Activated T-helper 2 cell treated with anti-CD3 and anti-CD28 coated beads, Interferon-gamma antibody, Interleukin-2, Interleukin-4, amounts not matched to agents 10 μg/mL and 5 μg/mL and 100 μg/mL, durations not matched to agents 14 hours and 24 hours and 36 hours (primary cell): ENCODE measurements around the gene BCL11B. TPM values are rescaled to one million over a fixed set of nuclear protein-coding genes. Genes with fewer than 3 reads are reported as not detected.

ENCODE experiments used
- DNase-seq: peaks from one replicate; pipeline ENCODE4 v3.0.0; 2021; ENCODE audit warnings: low spot score
- H3K27ac Mint-ChIP-seq: one replicate; pipeline ENCODE4 v1.8.0; 2021; ENCODE audit warnings: mixed read lengths
- H3K27me3 Mint-ChIP-seq: one replicate; pipeline ENCODE4 v1.8.0; 2021; ENCODE audit warnings: low read depth, mixed read lengths
- H3K36me3 Mint-ChIP-seq: one replicate; pipeline ENCODE4 v1.8.0; 2021; ENCODE audit warnings: low read depth, mixed read lengths
- H3K4me1 Mint-ChIP-seq: one replicate; pipeline ENCODE4 v1.8.0; 2021; ENCODE audit warnings: low read depth, mixed read lengths
- H3K4me3 Mint-ChIP-seq: one replicate; pipeline ENCODE4 v1.8.0; 2021; ENCODE audit warnings: low read depth, mild to moderate bottlenecking, moderate library complexity, mixed read lengths
- H3K9me3 Mint-ChIP-seq: one replicate; pipeline ENCODE4 v1.8.0; 2021; ENCODE audit warnings: mixed read lengths
- intact Hi-C: fragments of 100-400 bp; cut with micrococcal nuclease; formaldehyde crosslinking; loops from one replicate; pipeline ENCODE4 v1.15.1; 2023
- total RNA-seq: library from RNA; stranded (reverse); gene quantifications from 2 replicates; pipeline ENCODE4 v1.2.3, GENCODE V29; 2022

BCL11B gene
- total RNA-seq, 1 donor from 2014 or later = 34.1 TPM

GRCh38 chr14:99270458-99271220 is 1.4 kb downstream of the BCL11B start:
- H3K9me3 Mint-ChIP-seq = no peaks in the 10 kb centered on the region
- peaks cover 3% of the 10 kb centered on the region for H3K27me3 Mint-ChIP-seq
- H3K4me1 Mint-ChIP-seq = peaks cover 45% of the 10 kb centered on the region
- peak overlapping the region; percentile 87 for H3K27ac Mint-ChIP-seq
- DNase-seq = no peak
- peak overlapping the region; percentile 93 for H3K4me3 Mint-ChIP-seq
- H3K36me3 Mint-ChIP-seq = peaks cover 30% of the 10 kb centered on the region
- intact Hi-C loops = loop anchor here (5.0 kb wide), 4 partner anchors 797 to 1563 kb away; partner anchors contain the start of gene EVL

- H3K36me3 Mint-ChIP-seq = peaks cover 41% of the 10 kb centered on the region
- H3K27me3 Mint-ChIP-seq = no peaks in the 10 kb centered on the region
- intact Hi-C loops = loop anchor here (5.0 to 10.0 kb wide), 7 partner anchors 37 to 1964 kb away; no protein-coding TSS in a partner anchor
- H3K27ac Mint-ChIP-seq = peak overlapping the region; percentile 100
- peak overlapping the region; percentile 85 for H3K4me3 Mint-ChIP-seq
- peaks cover 54% of the 10 kb centered on the region for H3K4me1 Mint-ChIP-seq
- H3K9me3 Mint-ChIP-seq = no peaks in the 10 kb centered on the region
- no peak for DNase-seq
Measured at GRCh38 chr14:99268810-99269707, 2.9 kb downstream of the BCL11B start.

GRCh38 chr14:99267837-99268781 is 3.9 kb downstream of the BCL11B start:
- intact Hi-C loops = loop anchor here (5.0 to 10.0 kb wide), 7 partner anchors 36 to 1963 kb away; no protein-coding TSS in a partner anchor
- DNase-seq = no peak
- Mint-ChIP-seq H3K9me3 (no peaks in the 10 kb centered on the region), H3K4me3 (peak overlapping the region; percentile 85), H3K4me1 (peaks cover 61% of the 10 kb centered on the region), H3K27me3 (no peaks in the 10 kb centered on the region), H3K27ac (peak overlapping the region; percentile 100), H3K36me3 (peaks cover 46% of the 10 kb centered on the region)

- Mint-ChIP-seq H3K9me3 (no peaks in the 10 kb centered on the region), H3K36me3 (peaks cover 49% of the 10 kb centered on the region), H3K4me1 (peaks cover 60% of the 10 kb centered on the region), H3K27me3 (no peaks in the 10 kb centered on the region), H3K4me3 (peak overlapping the region; percentile 85), H3K27ac (peak overlapping the region; percentile 100)
- intact Hi-C loops = loop anchor here (5.0 to 10.0 kb wide), 7 partner anchors 35 to 1963 kb away; no protein-coding TSS in a partner anchor
- no peak for DNase-seq
Measured at GRCh38 chr14:99267381-99267780, 4.6 kb downstream of the BCL11B start.

- intact Hi-C loops = loop anchor here (1.0 to 10.0 kb wide), 8 partner anchors 25 to 1962 kb away; no protein-coding TSS in a partner anchor
- peak; percentile 83 for DNase-seq
- peaks cover 65% of the 10 kb centered on the region for H3K4me1 Mint-ChIP-seq
- H3K4me3 Mint-ChIP-seq = peak overlapping the region; percentile 85
- H3K27me3 Mint-ChIP-seq = no peaks in the 10 kb centered on the region
- H3K36me3 Mint-ChIP-seq = peaks cover 52% of the 10 kb centered on the region
- peak overlapping the region; percentile 100 for H3K27ac Mint-ChIP-seq
- no peaks in the 10 kb centered on the region for H3K9me3 Mint-ChIP-seq
Measured at GRCh38 chr14:99266181-99267178, 5.5 kb downstream of the BCL11B start.

DNA sequence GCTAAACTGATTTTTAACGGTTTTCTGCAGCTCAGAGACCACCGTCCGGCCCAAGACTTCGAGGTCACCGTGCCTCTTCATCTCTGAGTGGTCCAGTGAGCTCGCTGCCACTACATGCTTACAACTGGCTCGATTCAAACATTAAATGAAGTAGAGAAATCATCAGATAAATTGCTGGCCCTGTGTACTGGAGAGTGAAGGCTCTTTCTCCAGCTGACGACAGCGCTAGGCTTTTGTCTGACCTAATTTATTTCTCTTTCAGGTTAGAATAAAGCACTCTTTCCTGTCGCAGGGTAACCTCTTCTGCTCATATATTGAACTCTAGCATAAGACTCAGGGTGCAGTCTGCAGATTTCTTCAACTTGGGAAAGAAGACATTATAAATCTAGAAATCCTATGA is 6.4 kb downstream of the BCL11B start:
- Mint-ChIP-seq H3K4me3 (peak overlapping the region; percentile 85), H3K36me3 (peaks cover 51% of the 10 kb centered on the region), H3K4me1 (peaks cover 75% of the 10 kb centered on the region), H3K27ac (peak overlapping the region; percentile 100), H3K27me3 (no peaks in the 10 kb centered on the region), H3K9me3 (no peaks in the 10 kb centered on the region)
- DNase-seq = peak; percentile 16
- intact Hi-C loops = loop anchor here (2.0 to 10.0 kb wide), 8 partner anchors 33 to 1961 kb away; no protein-coding TSS in a partner anchor

GRCh38 chr14:99264691-99265450 is 7.1 kb downstream of the BCL11B start:
- H3K9me3 Mint-ChIP-seq = no peaks in the 10 kb centered on the region
- H3K27ac Mint-ChIP-seq = peak overlapping the region; percentile 100
- H3K4me1 Mint-ChIP-seq = peaks cover 79% of the 10 kb centered on the region
- H3K36me3 Mint-ChIP-seq = peaks cover 49% of the 10 kb centered on the region
- H3K27me3 Mint-ChIP-seq = no peaks in the 10 kb centered on the region
- DNase-seq = peak; percentile 13
- intact Hi-C loops = loop anchor here (2.0 to 10.0 kb wide), 8 partner anchors 33 to 1960 kb away; no protein-coding TSS in a partner anchor
- H3K4me3 Mint-ChIP-seq = peak overlapping the region; percentile 85

- DNase-seq = no peak
- Mint-ChIP-seq H3K4me3 (peak overlapping the region; percentile 91), H3K27me3 (no peaks in the 10 kb centered on the region), H3K4me1 (peaks cover 88% of the 10 kb centered on the region), H3K27ac (peak overlapping the region; percentile 100), H3K9me3 (no peaks in the 10 kb centered on the region), H3K36me3 (peaks cover 54% of the 10 kb centered on the region)
- intact Hi-C loops = loop anchor here (2.0 to 10.0 kb wide), 4 partner anchors 71 to 1959 kb away; no protein-coding TSS in a partner anchor
Measured at GRCh38 chr14:99263564-99264330, 8.2 kb downstream of the BCL11B start.

GRCh38 chr14:99262977-99263448 is 9.0 kb downstream of the BCL11B start:
- DNase-seq = peak; percentile 25

More at GRCh38 chr14:99262977-99263448, 9.0 kb downstream of the BCL11B start:
- H3K27ac Mint-ChIP-seq = peak overlapping the region; percentile 100
- H3K4me1 Mint-ChIP-seq = peaks cover 91% of the 10 kb centered on the region
- intact Hi-C loops = loop anchor here (1.0 to 10.0 kb wide), 5 partner anchors 9 to 1958 kb away; partner anchors contain the start of gene BCL11B
- no peaks in the 10 kb centered on the region for H3K27me3 Mint-ChIP-seq
- peak overlapping the region; percentile 91 for H3K4me3 Mint-ChIP-seq
- peaks cover 55% of the 10 kb centered on the region for H3K36me3 Mint-ChIP-seq
- H3K9me3 Mint-ChIP-seq = no peaks in the 10 kb centered on the region
